Measurements from ENCODE around the gene FCGBP.
"Not testable (repeated sequence)": the region's sequence is repeated elsewhere in the genome, so short reads cannot be mapped to it uniquely, and the experiment has no call there.

The FCGBP gene

GRCh38 chr19:39934584-39935363 is at the start of gene FCGBP:
Gene FCGBP, minus strand, starts transcription at chr19:39934634.
- DNase-seq, result no peak

GRCh38 chr19:39983695-39984300 is 49.4 kb upstream of the FCGBP start:
- no peak for DNase-seq

- no peak for DNase-seq
Observed at GRCh38 chr19:39982883-39983282, 48.4 kb upstream of the FCGBP start.

GRCh38 chr19:39974377-39975155 is 40.1 kb upstream of the FCGBP start:
- no peak for DNase-seq

- DNase-seq, result peak in 1 of 3 donors; percentile 29
Observed at GRCh38 chr19:39971380-39972035, 37.1 kb upstream of the FCGBP start.

GRCh38 chr19:39970675-39971379 is 36.4 kb upstream of the FCGBP start, which contains the start of gene PSMC4:
Gene PSMC4, plus strand, starts transcription at chr19:39971165. Its CDS starts 38 bp downstream, at chr19:39971203.
- DNase-seq, result peak; percentile 99

- no peak for DNase-seq
Observed at GRCh38 chr19:39970425-39970674, 35.9 kb upstream of the FCGBP start.

- DNase-seq, result no peak
Observed at GRCh38 chr19:39969681-39970424, 35.4 kb upstream of the FCGBP start.

GRCh38 chr19:39969266-39969665 is 34.8 kb upstream of the FCGBP start:
- no peak for DNase-seq

GRCh38 chr19:39968789-39969188 is 34.4 kb upstream of the FCGBP start:
- DNase-seq, result no peak

GRCh38 chr19:39967561-39967960 is 33.1 kb upstream of the FCGBP start:
- DNase-seq, result no peak

- DNase-seq, result no peak
Observed at GRCh38 chr19:39966617-39967016, 32.2 kb upstream of the FCGBP start.

- no peak for DNase-seq
Observed at GRCh38 chr19:39963898-39964297, 29.5 kb upstream of the FCGBP start.

- not testable (repeated sequence) for DNase-seq
Observed at GRCh38 chr19:39959407-39959806, 25.0 kb upstream of the FCGBP start.

- DNase-seq, result not testable (repeated sequence)
Observed at GRCh38 chr19:39958942-39959341, 24.5 kb upstream of the FCGBP start.

GRCh38 chr19:39957886-39958285 is 23.5 kb upstream of the FCGBP start:
- not testable (repeated sequence) for DNase-seq

GRCh38 chr19:39953915-39954314 is 19.5 kb upstream of the FCGBP start:
- DNase-seq, result no peak

GRCh38 chr19:39951686-39952085 is 17.3 kb upstream of the FCGBP start:
- peak; percentile 60 to 68 (median 65) for DNase-seq

- DNase-seq, result no peak
Observed at GRCh38 chr19:39951065-39951650, 16.7 kb upstream of the FCGBP start.

GRCh38 chr19:39949026-39949747 is 14.8 kb upstream of the FCGBP start:
- DNase-seq, result no peak

- peak; percentile 55 to 65 (median 64) for DNase-seq
Observed at GRCh38 chr19:39946532-39946931, 12.1 kb upstream of the FCGBP start.
